ENCODE data around the gene MPL. TPM values are rescaled to one million over a fixed set of nuclear protein-coding genes. Genes with fewer than 3 reads are reported as not detected.

Gene MPL
- total RNA-seq, 2 donors from 2014 or later = 0.39 TPM; not detected in 1

GRCh38 chr1:43312663-43313515 lies 24.7 kb upstream of the MPL start:
- TF ChIP-seq, protein P1, sequence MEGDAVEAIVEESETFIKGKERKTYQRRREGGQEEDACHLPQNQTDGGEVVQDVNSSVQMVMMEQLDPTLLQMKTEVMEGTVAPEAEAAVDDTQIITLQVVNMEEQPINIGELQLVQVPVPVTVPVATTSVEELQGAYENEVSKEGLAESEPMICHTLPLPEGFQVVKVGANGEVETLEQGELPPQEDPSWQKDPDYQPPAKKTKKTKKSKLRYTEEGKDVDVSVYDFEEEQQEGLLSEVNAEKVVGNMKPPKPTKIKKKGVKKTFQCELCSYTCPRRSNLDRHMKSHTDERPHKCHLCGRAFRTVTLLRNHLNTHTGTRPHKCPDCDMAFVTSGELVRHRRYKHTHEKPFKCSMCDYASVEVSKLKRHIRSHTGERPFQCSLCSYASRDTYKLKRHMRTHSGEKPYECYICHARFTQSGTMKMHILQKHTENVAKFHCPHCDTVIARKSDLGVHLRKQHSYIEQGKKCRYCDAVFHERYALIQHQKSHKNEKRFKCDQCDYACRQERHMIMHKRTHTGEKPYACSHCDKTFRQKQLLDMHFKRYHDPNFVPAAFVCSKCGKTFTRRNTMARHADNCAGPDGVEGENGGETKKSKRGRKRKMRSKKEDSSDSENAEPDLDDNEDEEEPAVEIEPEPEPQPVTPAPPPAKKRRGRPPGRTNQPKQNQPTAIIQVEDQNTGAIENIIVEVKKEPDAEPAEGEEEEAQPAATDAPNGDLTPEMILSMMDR (IDR thresholded peaks at IDR 0.05) = no peak
- H3K4me1 ChIP-seq = no peaks in the 10 kb centered on the region
- H3K27ac ChIP-seq = no peak overlapping the region
- H3K4me3 ChIP-seq = no peak overlapping the region
- no peaks in the 10 kb centered on the region for H3K36me3 ChIP-seq
- H3K9me3 ChIP-seq = no peaks in the 10 kb centered on the region
- DNase-seq (ENCODE audit: low spot score) = no peak
- H3K27me3 ChIP-seq = no peaks in the 10 kb centered on the region

DNA sequence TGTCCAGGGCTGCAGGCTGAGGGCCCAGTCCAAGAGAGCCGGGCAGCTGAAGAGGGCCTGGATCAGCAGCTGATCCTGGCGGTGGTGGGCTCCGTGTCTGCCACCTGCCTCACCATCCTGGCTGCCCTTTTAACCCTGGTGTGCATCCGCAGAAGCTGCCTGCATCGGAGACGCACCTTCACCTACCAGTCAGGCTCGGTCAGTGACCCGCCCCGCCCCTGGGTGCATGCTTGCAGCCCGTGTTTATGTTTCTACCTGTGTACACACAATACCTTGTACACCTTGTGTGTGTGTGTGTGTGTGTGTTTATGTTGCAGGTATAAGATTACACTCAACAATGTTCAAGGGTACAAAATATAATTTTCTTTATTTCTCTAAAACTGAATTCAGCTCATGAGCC lies 23.8 kb upstream of the MPL start:
- Histone ChIP-seq H3K27me3 (no peaks in the 10 kb centered on the region), H3K4me1 (no peaks in the 10 kb centered on the region), H3K9me3 (no peaks in the 10 kb centered on the region), H3K27ac (no peak overlapping the region), H3K36me3 (no peaks in the 10 kb centered on the region), H3K4me3 (no peak overlapping the region)
- TF ChIP-seq, protein P1 (IDR thresholded peaks at IDR 0.05) = no peak
- DNase-seq (ENCODE audit: low spot score) = no peak

DNA sequence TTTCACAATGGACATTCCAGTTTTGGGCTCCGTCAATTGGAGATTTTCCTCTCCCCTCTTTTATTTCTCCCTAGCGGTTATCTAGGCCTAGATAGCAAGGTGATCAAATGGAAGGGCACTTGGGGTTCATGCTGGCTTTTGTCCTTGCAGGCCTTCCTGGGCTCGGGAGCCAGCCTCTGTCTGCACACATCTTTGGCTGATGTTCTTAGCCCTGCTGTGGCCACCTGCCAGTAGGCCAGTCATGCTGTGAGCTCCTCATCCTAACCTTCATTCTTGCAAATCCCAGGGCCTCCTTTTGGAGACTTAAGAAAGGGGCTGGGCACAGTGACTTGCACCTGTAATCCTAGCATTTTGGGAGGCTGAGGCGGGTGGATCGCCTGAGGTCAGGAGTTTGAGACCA lies 23.4 kb upstream of the MPL start:
- Histone ChIP-seq H3K27ac (no peak overlapping the region), H3K27me3 (no peaks in the 10 kb centered on the region), H3K4me1 (no peaks in the 10 kb centered on the region), H3K4me3 (no peak overlapping the region), H3K36me3 (no peaks in the 10 kb centered on the region), H3K9me3 (no peaks in the 10 kb centered on the region)
- DNase-seq (ENCODE audit: low spot score) = no peak
- TF ChIP-seq, protein P1 (IDR thresholded peaks at IDR 0.05) = no peak

GRCh38 chr1:43315481-43315880 lies 22.1 kb upstream of the MPL start:
- DNase-seq (ENCODE audit: low spot score) = no peak
- no peaks in the 10 kb centered on the region for H3K36me3 ChIP-seq

GRCh38 chr1:43315963-43316737 lies 21.5 kb upstream of the MPL start:
- no peak for DNase-seq (ENCODE audit: low spot score)
- Histone ChIP-seq H3K4me1 (no peaks in the 10 kb centered on the region), H3K27me3 (no peaks in the 10 kb centered on the region), H3K27ac (no peak overlapping the region), H3K9me3 (no peaks in the 10 kb centered on the region), H3K4me3 (no peak overlapping the region), H3K36me3 (no peaks in the 10 kb centered on the region)
- TF ChIP-seq, protein P1 (IDR thresholded peaks at IDR 0.05) = no peak

More at GRCh38 chr1:43315481-43315880, 22.1 kb upstream of the MPL start:
- no peaks in the 10 kb centered on the region for H3K9me3 ChIP-seq
- TF ChIP-seq, protein P1 (IDR thresholded peaks at IDR 0.05) = no peak
- H3K27me3 ChIP-seq = no peaks in the 10 kb centered on the region
- H3K4me1 ChIP-seq = no peaks in the 10 kb centered on the region
- H3K4me3 ChIP-seq = no peak overlapping the region
- H3K27ac ChIP-seq = no peak overlapping the region

Data from right atrium auricular region (tissue), 2 donors.